GM12864 (cell line): Measurements from ENCODE around the gene TRPM8.

ENCODE experiments used
- DNase-seq: peaks from one replicate; pipeline ENCODE4 v3.0.0-alpha.2; 2011; ENCODE audit warnings: low read depth
- H3K4me3 ChIP-seq: 2 replicates; pipeline ENCODE4 v1.5.1; 2011; ENCODE audit warnings: mild to moderate bottlenecking, low read depth, low read length, control low read depth
- TF ChIP-seq, protein P1 (sequence below): IDR thresholded peaks from 2 replicates; pipeline ENCODE4 v1.5.1; 2011; ENCODE audit warnings: low read depth, mild to moderate bottlenecking, moderate library complexity, low read length, control low read depth, inconsistent platforms; ENCODE audit errors: missing control alignments

TRPM8 gene

DNA sequence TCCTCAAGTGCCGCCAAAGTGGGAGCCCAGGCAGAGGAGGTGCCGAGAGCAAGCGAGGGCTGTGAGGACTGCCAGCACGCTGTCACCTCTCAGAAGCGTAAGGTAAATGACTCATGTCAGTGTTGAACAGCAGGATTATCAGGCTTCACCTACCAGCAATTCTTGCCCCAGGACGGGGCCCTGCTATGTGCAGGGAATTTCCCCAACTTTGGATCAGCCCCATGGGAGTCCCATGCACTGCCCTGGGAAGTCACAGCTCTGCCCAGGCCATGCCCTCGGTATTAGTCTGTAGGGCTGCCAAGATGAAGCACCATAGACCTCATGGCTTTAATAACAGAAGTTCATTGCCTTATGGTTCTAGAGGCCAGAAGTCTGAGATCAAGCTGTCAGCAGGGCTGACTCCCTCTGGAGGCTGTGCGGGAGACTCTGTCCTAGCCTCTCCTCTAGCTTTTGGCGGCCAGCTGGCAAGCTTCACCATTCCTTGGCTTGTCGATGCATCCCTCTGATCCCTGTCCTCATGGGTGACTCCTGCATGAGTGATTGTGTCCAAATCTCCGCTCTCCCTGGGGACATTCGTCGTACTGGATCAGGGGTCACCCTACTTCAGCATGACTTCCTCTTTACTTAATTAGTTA is 55.9 kb downstream of the TRPM8 start:
- no peak for DNase-seq
- TF ChIP-seq, protein P1, sequence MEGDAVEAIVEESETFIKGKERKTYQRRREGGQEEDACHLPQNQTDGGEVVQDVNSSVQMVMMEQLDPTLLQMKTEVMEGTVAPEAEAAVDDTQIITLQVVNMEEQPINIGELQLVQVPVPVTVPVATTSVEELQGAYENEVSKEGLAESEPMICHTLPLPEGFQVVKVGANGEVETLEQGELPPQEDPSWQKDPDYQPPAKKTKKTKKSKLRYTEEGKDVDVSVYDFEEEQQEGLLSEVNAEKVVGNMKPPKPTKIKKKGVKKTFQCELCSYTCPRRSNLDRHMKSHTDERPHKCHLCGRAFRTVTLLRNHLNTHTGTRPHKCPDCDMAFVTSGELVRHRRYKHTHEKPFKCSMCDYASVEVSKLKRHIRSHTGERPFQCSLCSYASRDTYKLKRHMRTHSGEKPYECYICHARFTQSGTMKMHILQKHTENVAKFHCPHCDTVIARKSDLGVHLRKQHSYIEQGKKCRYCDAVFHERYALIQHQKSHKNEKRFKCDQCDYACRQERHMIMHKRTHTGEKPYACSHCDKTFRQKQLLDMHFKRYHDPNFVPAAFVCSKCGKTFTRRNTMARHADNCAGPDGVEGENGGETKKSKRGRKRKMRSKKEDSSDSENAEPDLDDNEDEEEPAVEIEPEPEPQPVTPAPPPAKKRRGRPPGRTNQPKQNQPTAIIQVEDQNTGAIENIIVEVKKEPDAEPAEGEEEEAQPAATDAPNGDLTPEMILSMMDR: no peak
- H3K4me3 ChIP-seq: no peak overlapping the region

DNA sequence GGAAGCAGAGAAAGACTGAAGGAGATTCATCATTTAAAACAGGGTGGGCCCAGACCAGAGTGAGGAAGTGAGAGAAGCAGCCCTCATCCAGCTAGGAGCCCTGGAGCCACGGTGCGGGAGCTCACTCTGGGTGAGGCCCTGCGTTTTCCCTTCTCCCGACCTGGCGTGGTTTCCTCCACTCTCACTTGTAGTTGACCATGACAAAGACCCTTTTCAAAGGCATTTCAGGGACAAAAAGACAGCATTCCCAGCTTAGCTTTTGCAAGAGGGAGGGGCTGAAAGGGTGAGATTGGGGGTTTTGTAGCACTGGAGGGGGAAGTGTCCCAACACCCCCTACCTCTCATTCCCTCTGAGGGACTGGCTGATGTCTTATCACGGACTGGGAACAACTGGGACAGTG is 56.6 kb downstream of the TRPM8 start:
- no peak for DNase-seq
- TF ChIP-seq, protein P1: no peak

DNA sequence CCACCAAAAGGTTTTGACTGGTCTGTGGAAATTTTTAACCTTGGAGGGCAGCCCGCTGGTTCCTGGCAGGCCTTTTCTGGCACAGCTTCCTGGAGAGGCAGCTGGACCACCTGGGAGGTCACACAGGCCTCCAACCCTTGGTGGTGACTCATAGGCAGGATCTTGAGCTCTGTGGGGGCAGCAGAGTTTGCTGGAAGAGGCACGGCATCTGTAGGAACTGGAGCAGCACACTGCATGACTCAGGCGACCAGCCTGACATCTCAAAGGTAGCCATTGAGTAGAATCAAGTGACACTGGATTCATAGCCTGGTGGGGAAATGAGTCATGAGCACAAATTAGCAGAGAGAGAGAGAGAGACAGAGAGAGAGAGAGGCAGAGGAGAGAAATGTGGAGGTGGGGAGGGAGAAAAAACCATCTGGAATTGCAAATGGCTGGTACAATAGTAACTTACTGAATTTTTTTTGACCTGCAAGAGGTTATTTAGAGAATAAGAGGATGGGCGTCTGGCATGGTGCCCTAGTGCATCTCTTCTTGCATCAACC is 57.4 kb downstream of the TRPM8 start:
- DNase-seq: no peak
- no peak overlapping the region for H3K4me3 ChIP-seq
- TF ChIP-seq, protein P1: no peak

More for the DNA sequence above, 56.6 kb downstream of the TRPM8 start:
- no peak overlapping the region for H3K4me3 ChIP-seq

DNA sequence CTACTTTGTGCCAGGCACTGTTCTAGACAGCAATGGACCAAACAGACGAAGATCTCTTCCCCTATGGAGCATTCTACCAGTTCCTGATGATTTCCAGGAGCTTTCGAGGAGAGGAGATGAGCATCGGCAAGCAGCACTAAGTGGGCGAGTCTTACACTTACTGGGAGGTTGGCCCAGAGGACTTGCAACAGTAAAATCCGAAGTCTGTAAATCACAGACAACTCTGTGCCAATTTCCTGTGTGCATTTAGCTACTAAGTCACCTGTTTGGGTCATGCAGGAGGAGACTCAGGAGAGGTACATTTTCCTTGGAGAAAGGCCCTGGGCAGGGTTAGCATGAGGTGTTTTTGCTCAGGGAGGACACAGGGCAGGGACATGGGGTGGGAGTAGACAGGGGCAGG is 58.9 kb downstream of the TRPM8 start:
- DNase-seq: no peak
- H3K4me3 ChIP-seq: no peak overlapping the region
- TF ChIP-seq, protein P1: no peak

DNA sequence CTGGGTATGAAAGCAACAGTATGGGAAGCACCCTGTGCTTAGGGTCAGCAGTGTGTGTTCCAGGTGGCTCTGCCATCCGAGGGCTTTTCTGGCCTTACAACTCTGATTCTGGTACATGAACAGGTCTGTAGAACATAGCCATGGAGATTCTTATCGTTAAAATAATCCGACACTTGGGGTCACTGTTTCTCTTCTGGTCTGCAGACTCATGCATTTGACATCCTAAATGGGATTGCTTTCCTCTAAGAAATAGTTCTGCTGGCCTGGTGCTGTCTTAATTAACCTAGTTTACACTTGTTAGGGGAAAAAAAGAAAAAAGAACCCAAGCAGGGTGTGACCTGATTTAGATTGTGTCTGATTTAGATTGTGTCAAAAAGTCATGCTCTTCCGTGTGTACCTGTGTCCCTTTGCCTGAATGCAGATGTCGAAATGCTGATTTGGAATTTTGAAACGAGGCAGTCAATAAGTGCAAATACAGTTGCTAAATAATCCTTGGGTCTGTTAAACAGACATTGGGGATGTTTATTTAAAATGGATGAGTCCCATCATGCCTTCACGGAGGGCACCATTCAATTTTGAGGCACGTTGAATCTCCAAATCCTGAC is 59.6 kb downstream of the TRPM8 start:
- H3K4me3 ChIP-seq: no peak overlapping the region
- no peak for DNase-seq
- TF ChIP-seq, protein P1: peak; percentile 22

DNA sequence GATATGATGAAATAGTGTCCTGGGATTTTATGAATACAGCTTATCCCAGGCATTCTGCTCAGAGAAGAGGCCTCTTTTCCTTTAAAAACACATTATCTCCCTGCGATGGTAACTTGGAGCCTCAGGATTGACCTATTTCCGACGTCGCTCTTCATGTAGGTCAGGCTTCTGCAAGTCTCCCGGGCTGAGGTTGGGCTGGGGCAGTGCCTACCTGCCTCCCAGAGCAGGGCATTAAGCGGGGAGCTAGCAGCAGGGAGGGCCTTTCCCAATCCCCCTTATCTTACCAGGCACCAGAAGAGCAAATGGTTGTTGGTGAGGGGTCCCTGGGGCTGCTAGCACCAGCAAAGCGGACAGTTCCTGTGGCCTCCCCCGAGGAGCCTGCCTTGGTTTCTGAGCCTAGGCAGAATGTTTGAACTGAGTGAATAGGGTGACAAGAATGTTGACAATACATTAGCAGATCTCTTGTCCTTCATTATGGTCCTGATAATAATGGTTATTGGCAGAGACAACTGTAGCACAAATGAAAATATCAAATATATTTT is 60.2 kb downstream of the TRPM8 start:
- TF ChIP-seq, protein P1: no peak
- DNase-seq: no peak
- no peak overlapping the region for H3K4me3 ChIP-seq
